Lung (tissue), 12 donors: Measurements from ENCODE around the gene DCTN4. TPM values are rescaled to one million over a fixed set of nuclear protein-coding genes. Genes with fewer than 3 reads are reported as not detected.

ENCODE experiments used
- ATAC-seq: fragments of 200-7000 bp; cut with Tn5 transposase; one replicate; pipeline ENCODE4 v1.9.1; 2020; ENCODE audit warnings: moderate number of reproducible peaks; ENCODE audit not compliant: insufficient read depth, low FRiP score
- DNase-seq, 3 donors: peaks; one replicate each; pipeline ENCODE4 v3.0.0-alpha.2; 2013 to 2017
- H3K27ac ChIP-seq, 2 donors: one replicate each; pipeline ENCODE4 v1.5.1; 2013; ENCODE audit warnings: mild to moderate bottlenecking in 2 of 2, moderate library complexity in 2 of 2, control low read depth in 1 of 2, inconsistent platforms in 1 of 2, low read depth in 1 of 2, low read length in 1 of 2
- H3K27me3 ChIP-seq, 3 donors: one replicate each; pipeline ENCODE4 v1.5.1; 2013; ENCODE audit warnings: low read length in 2 of 3; ENCODE audit not compliant: control insufficient read depth in 3 of 3, insufficient read depth in 3 of 3
- H3K36me3 ChIP-seq, 4 donors: one replicate each; pipeline ENCODE4 v1.5.1; 2013; ENCODE audit warnings: low read length in 4 of 4, mild to moderate bottlenecking in 1 of 4, moderate library complexity in 1 of 4; ENCODE audit not compliant: control insufficient read depth in 4 of 4, insufficient read depth in 4 of 4
- H3K4me1 ChIP-seq, 5 donors: one replicate each; pipeline ENCODE4 v1.5.1; 2013; ENCODE audit warnings: low read length in 5 of 5, mild to moderate bottlenecking in 2 of 5, moderate library complexity in 1 of 5; ENCODE audit not compliant: control insufficient read depth in 5 of 5, insufficient read depth in 5 of 5
- H3K4me3 ChIP-seq: one replicate; pipeline ENCODE4 v1.5.1; 2013; ENCODE audit warnings: mild to moderate bottlenecking, control low read depth, moderate library complexity
- H3K9ac ChIP-seq, 2 donors: one replicate each; pipeline ENCODE4 v1.5.1; 2013; ENCODE audit warnings: low read length in 2 of 2, control low read depth in 1 of 2; ENCODE audit not compliant: insufficient read depth in 1 of 2
- H3K9me3 ChIP-seq, 4 donors: one replicate each; pipeline ENCODE4 v1.5.1; 2013; ENCODE audit warnings: low read length in 3 of 4, mild to moderate bottlenecking in 1 of 4, moderate library complexity in 1 of 4; ENCODE audit not compliant: control insufficient read depth in 4 of 4, insufficient read depth in 3 of 4
- WGBS, 2 donors: extraction: QIAGEN DNeasy Blood & Tissue Kit; methylation state at CpG; one replicate each; pipeline ENCODE4 v1.1.7; 2013; 5-methylcytosine and 5-hydroxymethylcytosine counted together
- polyA plus RNA-seq, 2 donors: library from polyadenylated mRNA; stranded (reverse); fragments of 200-250 nt; gene quantifications; one replicate each; pipeline ENCODE4 v1.2.1, GENCODE V29; 2013
- total RNA-seq, 2 donors: library from RNA; depleted of rRNA in 1 of 2; stranded (reverse); fragments of >200 nt in 1 of 2; gene quantifications; one replicate each; pipeline ENCODE4 v1.2.1, GENCODE V29; 2014 to 2021
- TF ChIP-seq, protein P1 (sequence below): IDR thresholded peaks from 2 replicates; pipeline ENCODE4 v1.5.1; 2012; ENCODE audit warnings: mild to moderate bottlenecking; ENCODE audit errors: control extremely low read depth, extremely low read depth
- donor health status: control.
- donor health status: control.
- donor health status: Bipolar disorder and iron deficiency.
- donor health status: healthy.
- donor health status: DM: yes; HTN: yes; CAD: no.

Gene DCTN4
- total and polyA plus RNA-seq, 4 donors: 21.2 to 105 (median 48.1) TPM

DNA sequence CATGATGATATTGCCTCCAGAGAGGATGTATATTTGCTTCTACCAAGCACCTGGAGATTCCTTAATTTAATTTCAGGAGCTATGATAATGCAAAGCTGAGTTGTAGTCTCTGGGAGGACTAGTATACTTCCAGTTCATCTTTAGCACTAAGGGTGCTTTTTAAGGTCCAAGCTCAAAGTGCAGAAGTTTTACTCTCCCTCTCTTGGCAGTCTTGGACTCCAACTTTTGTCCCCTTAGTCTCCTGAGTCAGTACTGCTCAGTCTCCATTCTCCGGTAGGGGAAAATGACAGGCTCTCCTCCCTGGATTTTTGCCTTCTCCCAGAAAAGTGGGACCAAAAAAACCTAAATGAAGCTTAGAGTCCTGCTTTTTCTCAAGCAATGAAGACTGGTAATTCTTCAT is 28.1 kb upstream of the DCTN4 start:
- TF ChIP-seq, protein P1, sequence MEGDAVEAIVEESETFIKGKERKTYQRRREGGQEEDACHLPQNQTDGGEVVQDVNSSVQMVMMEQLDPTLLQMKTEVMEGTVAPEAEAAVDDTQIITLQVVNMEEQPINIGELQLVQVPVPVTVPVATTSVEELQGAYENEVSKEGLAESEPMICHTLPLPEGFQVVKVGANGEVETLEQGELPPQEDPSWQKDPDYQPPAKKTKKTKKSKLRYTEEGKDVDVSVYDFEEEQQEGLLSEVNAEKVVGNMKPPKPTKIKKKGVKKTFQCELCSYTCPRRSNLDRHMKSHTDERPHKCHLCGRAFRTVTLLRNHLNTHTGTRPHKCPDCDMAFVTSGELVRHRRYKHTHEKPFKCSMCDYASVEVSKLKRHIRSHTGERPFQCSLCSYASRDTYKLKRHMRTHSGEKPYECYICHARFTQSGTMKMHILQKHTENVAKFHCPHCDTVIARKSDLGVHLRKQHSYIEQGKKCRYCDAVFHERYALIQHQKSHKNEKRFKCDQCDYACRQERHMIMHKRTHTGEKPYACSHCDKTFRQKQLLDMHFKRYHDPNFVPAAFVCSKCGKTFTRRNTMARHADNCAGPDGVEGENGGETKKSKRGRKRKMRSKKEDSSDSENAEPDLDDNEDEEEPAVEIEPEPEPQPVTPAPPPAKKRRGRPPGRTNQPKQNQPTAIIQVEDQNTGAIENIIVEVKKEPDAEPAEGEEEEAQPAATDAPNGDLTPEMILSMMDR: no peak
- Histone ChIP-seq H3K4me1 (peaks cover 8 to 28% (median 15%) of the 10 kb centered on the region in 5 donors), H3K27ac (peak overlapping the region in 1 of 2 donors; percentile 21)

DNA sequence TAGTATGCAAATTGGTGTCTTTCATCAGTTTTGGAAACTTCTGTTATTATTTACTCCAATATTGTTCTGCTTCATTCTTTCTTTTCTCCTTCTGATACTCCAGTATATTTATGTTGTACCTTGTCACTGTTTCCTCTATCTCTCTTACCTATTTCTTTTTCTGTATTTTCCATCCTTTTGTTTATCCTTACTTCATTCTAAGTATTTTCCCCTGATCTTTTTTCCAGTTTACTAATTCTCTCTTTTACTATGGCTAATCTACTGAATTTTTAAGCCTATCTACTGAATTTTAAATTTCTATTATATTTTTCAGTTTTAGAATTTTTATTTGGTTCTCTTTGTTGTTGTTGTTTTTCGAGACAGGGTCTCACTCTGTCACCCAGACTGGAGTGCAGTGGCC is 27.1 kb upstream of the DCTN4 start:
- peaks cover 8 to 35% (median 15%) of the 10 kb centered on the region in 5 donors for H3K4me1 ChIP-seq
- ATAC-seq: no peak
- H3K27me3 ChIP-seq: no peaks in the 10 kb centered on the region
- H3K9me3 ChIP-seq: no peaks in the 10 kb centered on the region
- H3K27ac ChIP-seq: no peak overlapping the region
- H3K36me3 ChIP-seq: no peaks in the 10 kb centered on the region
- H3K9ac ChIP-seq: no peak overlapping the region
- DNase-seq: no peak
- 93 to 98% methylated on average over 1 of the region's 1 CpG for WGBS, 2 donors
- H3K4me3 ChIP-seq: no peak overlapping the region
- TF ChIP-seq, protein P1: no peak

More for the DNA sequence above, 28.1 kb upstream of the DCTN4 start:
- Histone ChIP-seq H3K9ac (no peak overlapping the region), H3K4me3 (no peak overlapping the region), H3K9me3 (no peaks in the 10 kb centered on the region), H3K27me3 (no peaks in the 10 kb centered on the region), H3K36me3 (no peaks in the 10 kb centered on the region)
- DNase-seq (no peak), ATAC-seq (no peak)
- 81 to 92% methylated on average over 1 of the region's 1 CpG for WGBS, 2 donors

DNA sequence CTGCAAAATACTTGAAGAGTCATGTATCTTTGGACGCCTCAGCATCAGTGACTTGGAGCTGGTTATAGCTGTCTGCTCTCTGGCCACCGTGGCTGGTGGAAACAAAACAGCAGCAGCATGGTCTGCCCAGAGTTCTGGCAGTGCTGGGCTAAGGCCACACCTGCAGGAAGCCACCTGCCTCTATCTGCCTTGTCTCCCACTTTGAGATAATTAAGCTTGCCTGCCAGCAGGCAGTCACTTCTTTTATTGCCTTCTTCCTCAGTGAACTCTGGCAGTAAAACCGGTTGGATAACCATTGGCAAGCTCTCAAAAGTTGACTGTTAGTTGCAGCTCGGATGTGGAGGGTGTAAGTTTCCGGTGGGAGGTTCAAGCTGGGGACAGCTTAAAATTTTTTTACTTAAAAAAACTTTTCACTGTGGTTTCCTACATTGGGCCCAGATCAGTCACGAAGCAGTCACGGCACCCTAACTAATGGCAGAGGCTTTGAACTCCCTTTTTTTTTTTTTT is 24.7 kb upstream of the DCTN4 start:
- H3K4me1 ChIP-seq: peaks cover 8 to 33% (median 13%) of the 10 kb centered on the region in 5 donors
- ATAC-seq: peak; percentile 42
- peak overlapping the region; percentile 67 to 76 for H3K27ac ChIP-seq
- WGBS, 2 donors: 9% methylated on average over 7 of the region's 7 CpGs
- peak; percentile 84 to 98 (median 96) for DNase-seq
- no peak overlapping the region for H3K4me3 ChIP-seq
- no peak overlapping the region for H3K9ac ChIP-seq
- H3K36me3 ChIP-seq: no peaks in the 10 kb centered on the region
- no peaks in the 10 kb centered on the region for H3K9me3 ChIP-seq
- TF ChIP-seq, protein P1: no peak
- H3K27me3 ChIP-seq: no peaks in the 10 kb centered on the region

DNA sequence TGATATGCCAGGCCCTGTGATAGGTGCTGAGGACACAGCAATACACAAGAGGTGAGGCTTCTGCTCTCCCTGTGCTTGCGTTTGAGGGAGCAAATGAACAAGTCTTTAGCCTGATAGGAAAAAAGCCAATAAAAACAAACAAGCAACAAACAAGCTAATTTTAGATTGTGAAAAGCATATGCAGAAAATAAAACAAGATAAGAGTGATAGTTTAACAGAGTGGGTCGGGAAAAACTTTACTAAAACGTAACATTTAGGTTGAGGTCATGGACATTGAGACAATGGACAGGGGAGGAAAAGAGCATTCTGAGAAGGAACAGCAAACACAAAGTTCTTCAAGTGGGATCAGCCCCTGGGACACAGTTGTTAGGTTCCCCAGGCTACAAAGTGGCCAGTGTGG is 24.0 kb upstream of the DCTN4 start:
- ATAC-seq (no peak), DNase-seq (no peak)
- Histone ChIP-seq H3K9ac (no peak overlapping the region), H3K27me3 (no peaks in the 10 kb centered on the region), H3K4me1 (peaks cover 8 to 39% (median 12%) of the 10 kb centered on the region in 5 donors), H3K36me3 (no peaks in the 10 kb centered on the region), H3K9me3 (no peaks in the 10 kb centered on the region), H3K27ac (peak overlapping the region; percentile 67 to 76), H3K4me3 (no peak overlapping the region)
- WGBS, 2 donors: 48 to 51% methylated on average over 3 of the region's 3 CpGs
- TF ChIP-seq, protein P1: no peak
